KOPT-K1 (cell line): Measurements from ENCODE around the gene GPD1L.

Experiments
- H3K27ac ChIP-seq: fragments of 200-600 bp; sonication (generic); 2 replicates; pipeline ENCODE4 v1.5.1; 2016; ENCODE audit warnings: antibody characterized with exemption, mild to moderate bottlenecking, low read depth, low read length; ENCODE audit not compliant: poor library complexity, severe bottlenecking
- H3K36me3 ChIP-seq: fragments of 200-600 bp; sonication (generic); 2 replicates; pipeline ENCODE4 v1.5.1; 2017; ENCODE audit warnings: antibody characterized with exemption, mild to moderate bottlenecking, low read length, moderate library complexity; ENCODE audit not compliant: insufficient read depth
- H3K9me3 ChIP-seq: fragments of 200-600 bp; sonication (generic); 2 replicates; pipeline ENCODE4 v1.5.1; 2017; ENCODE audit warnings: antibody characterized with exemption, low read length, mild to moderate bottlenecking; ENCODE audit not compliant: insufficient read depth, poor library complexity, severe bottlenecking

Gene GPD1L

GRCh38 chr3:32143849-32144757 is 37.7 kb downstream of the GPD1L start:
- Histone ChIP-seq H3K9me3 (no peaks in the 10 kb centered on the region), H3K36me3 (no peaks in the 10 kb centered on the region), H3K27ac (no peak overlapping the region)

GRCh38 chr3:32146746-32147211 is 40.4 kb downstream of the GPD1L start:
- Histone ChIP-seq H3K36me3 (no peaks in the 10 kb centered on the region), H3K27ac (no peak overlapping the region), H3K9me3 (no peaks in the 10 kb centered on the region)

DNA sequence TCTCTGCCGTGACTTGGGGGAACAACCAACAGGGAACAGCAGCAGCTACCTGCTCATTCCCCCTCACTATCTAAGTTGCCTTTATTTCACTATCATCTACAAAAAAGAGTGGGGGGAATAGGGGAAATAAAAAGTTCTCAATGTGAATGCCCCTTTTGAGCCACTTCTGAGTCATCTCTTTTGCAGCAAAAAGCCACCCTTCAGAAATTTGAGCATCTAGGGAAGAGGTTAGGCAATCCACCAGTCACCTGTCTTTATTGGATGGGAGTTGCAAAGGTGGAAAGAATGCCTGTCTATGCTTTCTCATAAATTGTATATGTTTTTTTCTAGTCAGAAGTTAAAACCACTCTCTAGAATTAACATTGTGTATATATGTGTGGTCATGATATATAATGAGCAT is 41.1 kb downstream of the GPD1L start:
- no peak overlapping the region for H3K27ac ChIP-seq
- no peaks in the 10 kb centered on the region for H3K36me3 ChIP-seq
- H3K9me3 ChIP-seq = no peaks in the 10 kb centered on the region

GRCh38 chr3:32147933-32148332 is 41.5 kb downstream of the GPD1L start:
- H3K9me3 ChIP-seq = no peaks in the 10 kb centered on the region
- no peaks in the 10 kb centered on the region for H3K36me3 ChIP-seq
- no peak overlapping the region for H3K27ac ChIP-seq

- no peaks in the 10 kb centered on the region for H3K36me3 ChIP-seq
Observed at GRCh38 chr3:32148351-32148750, 41.9 kb downstream of the GPD1L start.

DNA sequence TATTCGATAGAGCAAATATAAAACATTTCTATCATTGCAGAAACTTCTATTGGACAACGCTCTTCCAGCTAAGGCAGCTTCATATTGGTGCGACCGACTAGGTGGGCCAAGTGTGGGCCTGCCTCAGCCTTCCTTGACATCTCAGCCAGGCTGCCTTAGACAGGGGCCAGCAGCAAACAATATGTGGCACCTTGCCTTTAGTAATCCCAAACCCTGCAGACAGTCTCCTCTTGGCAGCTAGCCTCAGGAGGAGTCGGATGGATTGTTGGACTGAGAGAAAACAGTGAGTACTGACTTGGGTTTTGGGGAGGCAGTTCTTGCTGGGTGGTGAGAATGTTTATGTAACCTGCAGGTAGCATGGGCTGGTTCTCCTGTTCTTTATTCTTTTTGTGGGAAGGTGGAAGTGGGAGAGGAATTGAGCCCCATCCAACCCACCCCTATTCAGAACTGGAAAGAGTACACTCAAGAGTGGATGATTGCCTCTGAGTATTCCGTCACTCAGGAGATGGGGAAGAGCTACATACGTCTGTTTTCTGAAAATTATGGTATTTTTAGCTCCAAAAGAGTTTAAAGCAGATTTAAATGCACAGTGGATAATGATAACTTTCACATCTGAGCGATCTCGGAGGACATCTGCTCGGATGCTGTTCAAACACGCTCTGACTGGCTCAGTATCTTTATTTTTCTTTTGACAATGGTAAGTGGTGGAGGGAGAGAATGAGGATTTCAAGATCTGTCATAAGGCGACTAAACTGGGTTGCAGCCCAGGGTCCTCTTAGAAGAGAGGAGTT is 47.2 kb downstream of the GPD1L start:
- Histone ChIP-seq H3K36me3 (no peaks in the 10 kb centered on the region), H3K27ac (no peak overlapping the region), H3K9me3 (no peaks in the 10 kb centered on the region)

More at GRCh38 chr3:32148351-32148750, 41.9 kb downstream of the GPD1L start:
- Histone ChIP-seq H3K9me3 (no peaks in the 10 kb centered on the region), H3K27ac (no peak overlapping the region)

DNA sequence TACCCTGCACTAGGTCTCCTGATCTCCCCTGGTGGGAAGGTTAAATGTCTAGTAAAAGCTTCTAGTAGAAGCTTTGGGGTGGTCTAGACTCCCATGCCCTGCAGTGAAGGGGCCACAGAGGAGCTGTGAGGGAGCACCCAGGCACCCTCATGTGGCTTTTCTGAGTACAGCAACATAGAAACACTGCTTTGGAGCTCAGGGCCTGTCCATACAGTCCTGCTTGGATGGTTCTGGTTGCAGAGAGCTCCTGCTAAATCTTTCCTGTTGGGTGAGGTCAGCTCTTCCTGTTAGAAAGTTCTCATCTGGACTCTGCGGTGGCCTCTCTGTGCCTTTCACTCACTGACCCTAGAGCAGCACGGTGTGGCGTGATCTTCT is 47.8 kb downstream of the GPD1L start:
- Histone ChIP-seq H3K27ac (no peak overlapping the region), H3K9me3 (no peaks in the 10 kb centered on the region), H3K36me3 (no peaks in the 10 kb centered on the region)

DNA sequence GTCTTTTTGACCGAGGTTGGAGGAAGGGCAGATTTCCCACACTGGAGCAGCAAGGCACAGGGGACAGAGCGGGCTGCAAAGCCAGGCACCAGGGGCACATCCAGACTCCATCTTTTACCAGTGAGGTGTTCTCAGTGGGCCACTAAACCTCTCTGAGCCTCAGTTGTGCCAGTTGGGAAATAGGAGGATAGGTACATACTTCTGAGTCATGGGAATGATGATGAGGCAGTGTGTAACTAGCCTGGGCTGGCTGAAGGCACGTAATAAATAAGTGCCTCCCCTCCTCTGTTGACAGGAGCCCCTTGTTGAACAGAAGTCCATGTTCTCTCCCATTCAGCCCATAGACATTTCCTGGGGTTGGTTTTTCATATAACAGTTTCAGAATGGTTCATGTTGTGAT is 48.7 kb downstream of the GPD1L start:
- Histone ChIP-seq H3K36me3 (no peaks in the 10 kb centered on the region), H3K27ac (no peak overlapping the region), H3K9me3 (no peaks in the 10 kb centered on the region)

DNA sequence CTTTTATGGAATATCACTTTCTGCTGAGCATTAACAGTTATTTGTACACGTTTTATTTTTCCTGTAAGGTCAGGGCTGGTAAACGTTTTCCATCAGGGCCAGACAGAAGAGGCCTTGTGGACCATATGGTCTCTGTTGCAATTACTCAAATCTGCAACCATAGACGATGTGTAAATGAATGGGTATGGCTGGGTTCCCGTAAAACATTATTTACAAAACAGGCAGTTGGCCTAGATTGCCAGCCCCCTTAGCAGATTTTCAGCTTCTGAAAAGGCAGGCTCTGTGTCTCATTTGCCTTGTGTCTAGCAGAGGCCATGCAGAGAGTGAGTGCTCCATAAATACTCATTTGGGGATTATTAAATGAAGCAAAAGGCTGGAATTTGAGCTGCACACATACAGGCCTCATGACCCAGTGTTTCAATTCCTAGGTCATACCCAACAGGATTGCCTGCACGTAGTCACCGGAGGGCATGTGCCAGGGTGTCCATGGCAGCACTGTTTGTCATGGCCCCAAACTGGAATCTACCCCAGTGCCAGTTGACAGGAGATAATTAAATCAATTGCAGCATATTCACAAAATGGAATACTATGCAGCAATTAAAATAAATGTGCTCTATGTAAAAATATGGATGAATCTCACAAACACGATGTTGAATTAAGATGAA is 51.3 kb downstream of the GPD1L start:
- Histone ChIP-seq H3K9me3 (no peaks in the 10 kb centered on the region), H3K36me3 (0 out of 2 replicates have a peak, but pooled peaks cover 4% of the 10 kb centered on the region), H3K27ac (no peak overlapping the region)

DNA sequence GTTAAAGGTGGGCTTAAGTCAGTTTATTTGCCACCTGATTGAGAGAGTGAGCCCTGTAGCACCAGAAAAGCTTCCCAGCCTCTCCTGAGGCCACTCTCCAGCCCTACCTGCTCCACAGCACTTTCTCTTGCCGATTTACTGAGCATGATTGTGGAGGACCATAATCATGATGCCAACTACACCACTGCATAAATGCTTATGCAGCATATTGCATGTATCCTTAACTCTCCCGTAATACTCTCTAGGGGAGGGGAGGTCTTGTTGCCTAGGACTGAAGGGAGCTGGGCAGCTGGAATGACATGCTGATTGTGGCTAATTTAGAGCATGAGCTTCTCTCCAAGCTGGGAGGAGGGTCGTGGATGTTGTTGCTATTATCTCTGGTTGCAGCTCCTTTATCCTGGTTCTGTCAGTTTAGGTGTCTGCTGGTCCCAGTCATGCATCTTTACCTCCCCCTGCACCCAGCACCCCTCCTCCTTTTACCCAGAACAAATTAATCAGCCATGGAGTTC is 54.3 kb downstream of the GPD1L start:
- Histone ChIP-seq H3K9me3 (no peaks in the 10 kb centered on the region), H3K36me3 (0 out of 2 replicates have a peak, but pooled peaks cover 4% of the 10 kb centered on the region)

GRCh38 chr3:32165442-32165841 is 59.0 kb downstream of the GPD1L start:
- Histone ChIP-seq H3K9me3 (peaks cover 12% of the 10 kb centered on the region), H3K36me3 (0 out of 2 replicates have a peak, but pooled peaks cover 4% of the 10 kb centered on the region), H3K27ac (no peak overlapping the region)

More for the DNA sequence above, 54.3 kb downstream of the GPD1L start:
- H3K27ac ChIP-seq = no peak overlapping the region

DNA sequence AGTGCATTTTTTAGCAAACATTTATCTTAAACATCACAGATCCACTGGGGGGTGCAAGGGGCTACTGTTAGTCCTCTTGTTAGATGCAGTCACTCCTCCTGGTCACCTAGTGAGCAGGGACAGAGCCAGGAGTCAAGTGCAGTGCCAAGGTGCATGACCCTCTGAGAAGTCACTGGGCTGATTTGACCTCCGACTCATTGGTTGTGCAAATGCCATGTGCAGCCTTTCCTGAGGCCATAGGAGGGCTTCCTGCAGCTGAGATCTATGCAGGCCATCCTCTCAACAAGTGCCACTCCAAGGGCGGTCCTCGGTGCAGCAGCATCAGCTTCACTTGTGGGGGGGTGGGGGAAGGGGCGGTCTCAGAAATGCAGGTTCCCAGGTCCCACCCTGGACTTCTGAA is 60.2 kb downstream of the GPD1L start:
- Histone ChIP-seq H3K9me3 (peaks cover 24% of the 10 kb centered on the region), H3K27ac (no peak overlapping the region), H3K36me3 (0 out of 2 replicates have a peak, but pooled peaks cover 4% of the 10 kb centered on the region)

GRCh38 chr3:32172420-32172819 is 66.0 kb downstream of the GPD1L start:
- Histone ChIP-seq H3K27ac (no peak overlapping the region), H3K9me3 (peaks cover 34% of the 10 kb centered on the region), H3K36me3 (no peaks in the 10 kb centered on the region)

DNA sequence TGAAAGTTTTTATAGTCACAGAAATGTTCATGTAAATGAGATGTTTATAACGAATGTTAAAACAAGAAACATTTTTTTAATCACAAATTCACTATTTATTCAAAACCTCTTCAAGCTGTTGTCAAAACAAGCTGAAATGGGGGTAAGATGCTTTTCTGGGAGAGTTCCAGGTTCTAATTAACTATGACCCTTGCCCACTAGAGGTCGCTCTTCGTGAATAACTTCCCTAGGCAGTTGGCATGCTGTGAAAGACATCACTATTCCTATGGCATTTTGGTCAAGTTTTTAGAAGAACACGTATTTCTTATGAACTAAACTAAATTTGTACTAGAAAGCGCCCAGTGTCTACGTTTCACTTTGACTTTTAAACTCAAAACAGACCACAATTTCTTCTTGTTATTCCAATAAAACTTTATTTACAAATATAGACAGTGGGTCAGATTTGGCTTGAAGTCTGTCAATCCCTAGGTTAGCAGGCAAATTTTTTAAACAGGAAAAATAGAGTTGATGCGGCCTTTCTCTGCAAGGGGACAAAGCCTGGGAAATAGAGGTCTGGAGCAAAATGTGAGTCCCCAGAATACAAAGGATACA is 69.3 kb downstream of the GPD1L start:
- H3K27ac ChIP-seq = no peak overlapping the region
- H3K36me3 ChIP-seq = no peaks in the 10 kb centered on the region
- peaks cover 19% of the 10 kb centered on the region for H3K9me3 ChIP-seq
